Muscle of arm (tissue), 12 donors: ENCODE data around the gene PDP2. TPM values are rescaled to one million over a fixed set of nuclear protein-coding genes. Genes with fewer than 3 reads are reported as not detected.

Experiments used
- DNase-seq: peaks from one replicate; pipeline ENCODE4 v3.0.0-alpha.2; 2013
- polyA plus RNA-seq, 12 donors: library from polyadenylated mRNA; unstranded; fragments of 120-200 nt; gene quantifications; one replicate each; pipeline ENCODE4 v1.2.1, GENCODE V29; 2013; ENCODE audit not compliant: insufficient read length in 12 of 12

Gene PDP2
- polyA plus RNA-seq, 12 donors: 2.2 to 8.6 (median 2.9) TPM; not detected in 1

- DNase-seq: no peak
Observed at GRCh38 chr16:66918803-66919568, 38.7 kb downstream of the PDP2 start, which contains the start of gene CDH16. Gene CDH16, minus strand, starts transcription at chr16:66918885. Its CDS starts 820 bp downstream, at chr16:66918065.

- no peak for DNase-seq
Observed at GRCh38 chr16:66919569-66920298, 39.4 kb downstream of the PDP2 start.

GRCh38 chr16:66920299-66920590 is 39.9 kb downstream of the PDP2 start:
- DNase-seq: no peak

GRCh38 chr16:66920924-66921680 is 40.8 kb downstream of the PDP2 start:
- no peak for DNase-seq

- DNase-seq: no peak
Observed at GRCh38 chr16:66921729-66922450, 41.6 kb downstream of the PDP2 start.

- no peak for DNase-seq
Observed at GRCh38 chr16:66923247-66923731, 43.0 kb downstream of the PDP2 start.

GRCh38 chr16:66923866-66924265 is 43.6 kb downstream of the PDP2 start:
- DNase-seq: no peak

GRCh38 chr16:66924527-66925321 is 44.4 kb downstream of the PDP2 start:
- DNase-seq: no peak

- no peak for DNase-seq
Observed at GRCh38 chr16:66925322-66925840, 45.1 kb downstream of the PDP2 start, which contains the start of gene RRAD. Gene RRAD, minus strand, starts transcription at chr16:66925535. Its CDS starts 356 bp downstream, at chr16:66925179.

- DNase-seq: no peak
Observed at GRCh38 chr16:66926171-66926947, 46.0 kb downstream of the PDP2 start.

- no peak for DNase-seq
Observed at GRCh38 chr16:66926961-66927436, 46.7 kb downstream of the PDP2 start.

GRCh38 chr16:66927918-66928649 is 47.8 kb downstream of the PDP2 start:
- no peak for DNase-seq

- no peak for DNase-seq
Observed at GRCh38 chr16:66928702-66929388, 48.5 kb downstream of the PDP2 start.

- DNase-seq: no peak
Observed at GRCh38 chr16:66930189-66930588, 49.9 kb downstream of the PDP2 start.

- no peak for DNase-seq
Observed at GRCh38 chr16:66931665-66932064, 51.4 kb downstream of the PDP2 start.

- no peak for DNase-seq
Observed at GRCh38 chr16:66932076-66932475, 51.8 kb downstream of the PDP2 start.

GRCh38 chr16:66933776-66934137 is 53.4 kb downstream of the PDP2 start:
- no peak for DNase-seq

GRCh38 chr16:66934138-66934838 is 54.0 kb downstream of the PDP2 start, which contains the start of gene CIAO2B:
Gene CIAO2B, minus strand, starts transcription at chr16:66934402. Its CDS starts 38 bp downstream, at chr16:66934364.
- DNase-seq: peak; percentile 95
